ENCODE data around the gene MATCAP1. TPM values are rescaled to one million over a fixed set of nuclear protein-coding genes. Genes with fewer than 3 reads are reported as not detected.
A peak's percentile ranks its signal among the peaks of the same experiment; 100 is the strongest.

The MATCAP1 gene
- total RNA-seq, 4 donors from 2014 or later = 20.3 to 50.0 (median 32.4) TPM

- TF ChIP-seq POLR2A (IDR thresholded peaks at IDR 0.05) = no peak
- no peak for TF ChIP-seq CTCF (IDR thresholded peaks at IDR 0.05)
- Histone ChIP-seq H3K4me3 (replicated peaks in 1 of 3) (peak overlapping the region in 1 of 3 donors; percentile 98), H3K9me3 (no peaks in the 10 kb centered on the region), H3K36me3 (peaks cover 19 to 25% of the 10 kb centered on the region in 2 donors), H3K27ac (no peak overlapping the region), H3K27me3 (no peaks in the 10 kb centered on the region), H3K4me1 (peaks cover 12 to 21% of the 10 kb centered on the region in 2 donors)
- 27 to 31% methylated on average over 9 of the region's 9 CpGs for WGBS, 2 donors
- intact Hi-C loops (cut with DNase I) = no loop called here
- DNase-seq = no peak
Measured at GRCh38 chr16:67191411-67191994, 7.7 kb upstream of the MATCAP1 start.

- TF ChIP-seq CTCF (IDR thresholded peaks at IDR 0.05) (no peak), POLR2A (IDR thresholded peaks at IDR 0.05) (no peak)
- Histone ChIP-seq H3K9me3 (no peaks in the 10 kb centered on the region), H3K27ac (no peak overlapping the region), H3K4me1 (peaks cover 12 to 24% of the 10 kb centered on the region in 2 donors), H3K27me3 (no peaks in the 10 kb centered on the region), H3K4me3 (replicated peaks in 1 of 3) (no peak overlapping the region), H3K36me3 (peaks cover 11 to 17% of the 10 kb centered on the region in 2 donors)
- WGBS, 2 donors = 78 to 82% methylated on average over 12 to 13 of the region's 13 CpGs
- intact Hi-C loops (cut with DNase I) = no loop called here
- no peak for DNase-seq
Measured at GRCh38 chr16:67190448-67191399, 7.0 kb upstream of the MATCAP1 start.

GRCh38 chr16:67190041-67190440 is 6.3 kb upstream of the MATCAP1 start, which contains the start of gene EXOC3L1:
Gene EXOC3L1, minus strand, starts transcription at chr16:67190136. Its CDS starts 460 bp downstream, at chr16:67189676.
- Histone ChIP-seq H3K27me3 (no peaks in the 10 kb centered on the region), H3K36me3 (peaks cover 4 to 10% of the 10 kb centered on the region in 2 donors), H3K4me1 (peaks cover 15 to 31% of the 10 kb centered on the region in 2 donors), H3K9me3 (no peaks in the 10 kb centered on the region), H3K27ac (no peak within 1 kb of the TSS), H3K4me3 (replicated peaks in 1 of 3) (no peak within 1 kb of the TSS)
- intact Hi-C loops (cut with DNase I) = no loop called here
- TF ChIP-seq CTCF (IDR thresholded peaks at IDR 0.05) = no peak
- TF ChIP-seq POLR2A (IDR thresholded peaks at IDR 0.05) = no peak
- no peak for DNase-seq
- WGBS, 2 donors = 22 to 34% methylated on average over 4 to 6 of the region's 6 CpGs

- Histone ChIP-seq H3K27ac (no peak overlapping the region), H3K4me3 (replicated peaks in 1 of 3) (no peak overlapping the region), H3K9me3 (no peaks in the 10 kb centered on the region), H3K27me3 (no peaks in the 10 kb centered on the region), H3K36me3 (no peaks in the 10 kb centered on the region), H3K4me1 (peaks cover 22 to 40% of the 10 kb centered on the region in 2 donors)
- intact Hi-C loops (cut with DNase I) = loop anchor here (10.0 kb wide), 2 partner anchors 214 to 294 kb away; no protein-coding TSS in a partner anchor
- 83 to 91% methylated on average over 7 to 9 of the region's 15 CpGs for WGBS, 2 donors
- TF ChIP-seq POLR2A (IDR thresholded peaks at IDR 0.05) = no peak
- TF ChIP-seq CTCF (IDR thresholded peaks at IDR 0.05) = no peak
- DNase-seq = no peak
Measured at GRCh38 chr16:67188798-67189197, 5.0 kb upstream of the MATCAP1 start.

All from thyroid gland (tissue), 4 donors.